Stimulated activated CD4-positive, alpha-beta T cell treated with anti-CD3 and anti-CD28 coated beads, Interleukin-2, amount 100 ng/mL, for 48 hours (primary cell): ENCODE results near the gene CD244.
"Not testable (repeated sequence)": the region's sequence is repeated elsewhere in the genome, so short reads cannot be mapped to it uniquely, and the experiment has no call there.

Experiments
- DNase-seq, 2 donors: peaks; one replicate each; pipeline ENCODE4 v3.0.0-alpha.2; 2020

CD244 gene

GRCh38 chr1:160808289-160808688 is 54.4 kb downstream of the CD244 start:
- no peak for DNase-seq

- no peak for DNase-seq
Observed at GRCh38 chr1:160807738-160808137, 54.9 kb downstream of the CD244 start.

- no peak for DNase-seq
Observed at GRCh38 chr1:160807247-160807646, 55.4 kb downstream of the CD244 start.

- no peak for DNase-seq
Observed at GRCh38 chr1:160806784-160807183, 55.9 kb downstream of the CD244 start.

- DNase-seq: no peak
Observed at GRCh38 chr1:160806109-160806665, 56.5 kb downstream of the CD244 start.

GRCh38 chr1:160801836-160802580 is 60.7 kb downstream of the CD244 start:
- DNase-seq: no peak

GRCh38 chr1:160800645-160801408 is 61.9 kb downstream of the CD244 start:
- DNase-seq: no peak

- no peak for DNase-seq
Observed at GRCh38 chr1:160800142-160800541, 62.5 kb downstream of the CD244 start.

GRCh38 chr1:160799641-160800040 is 63.0 kb downstream of the CD244 start:
- DNase-seq: no peak

- no peak for DNase-seq
Observed at GRCh38 chr1:160798439-160798838, 64.2 kb downstream of the CD244 start.

- DNase-seq: peak in 1 of 2 donors; percentile 32
Observed at GRCh38 chr1:160797861-160798273, 64.8 kb downstream of the CD244 start.

- DNase-seq: no peak
Observed at GRCh38 chr1:160797271-160797709, 65.4 kb downstream of the CD244 start.

- DNase-seq: peak; percentile 53 to 60
Observed at GRCh38 chr1:160795951-160796383, 66.7 kb downstream of the CD244 start, which contains the start of gene LY9. LY9 (plus strand) TSS chr1:160796174; CDS start chr1:160796188, 14 bp downstream.

- DNase-seq: no peak
Observed at GRCh38 chr1:160794376-160794775, 68.3 kb downstream of the CD244 start.

- no peak for DNase-seq
Observed at GRCh38 chr1:160789702-160790611, 72.7 kb downstream of the CD244 start.

GRCh38 chr1:160789051-160789701 is 73.5 kb downstream of the CD244 start:
- no peak for DNase-seq

- not testable (repeated sequence) for DNase-seq
Observed at GRCh38 chr1:160782988-160783765, 79.5 kb downstream of the CD244 start.

- DNase-seq: peak in 1 of 2 donors; percentile 7
Observed at GRCh38 chr1:160781914-160782689, 80.6 kb downstream of the CD244 start.

GRCh38 chr1:160781186-160781766 is 81.4 kb downstream of the CD244 start:
- DNase-seq: no peak

GRCh38 chr1:160780398-160780755 is 82.3 kb downstream of the CD244 start:
- no peak for DNase-seq
